ACC112 (cell line): ENCODE results near the gene NBPF6.
A peak's percentile ranks its signal among the peaks of the same experiment; 100 is the strongest.
"Not testable (repeated sequence)": the region's sequence is repeated elsewhere in the genome, so short reads cannot be mapped to it uniquely, and the experiment has no call there.

Experiments
- H2AFZ ChIP-seq: fragments of 200-600 bp; sonication (generic); one replicate; pipeline ENCODE4 v1.6.0; 2017; ENCODE audit warnings: antibody characterized with exemption, low read length; ENCODE audit not compliant: unreplicated experiment
- H3K27ac ChIP-seq: fragments of 200-600 bp; sonication (generic); 2 replicates; pipeline ENCODE4 v1.5.1; 2014; ENCODE audit warnings: low read depth, mild to moderate bottlenecking, antibody characterized with exemption, low read length, moderate library complexity
- H3K27me3 ChIP-seq: fragments of 200-600 bp; sonication (generic); 2 replicates; pipeline ENCODE4 v1.6.1; 2014; ENCODE audit warnings: mild to moderate bottlenecking, antibody characterized with exemption, low read length, moderate library complexity, mixed read lengths; ENCODE audit not compliant: insufficient read depth
- H3K36me3 ChIP-seq: fragments of 200-600 bp; sonication (generic); 2 replicates; pipeline ENCODE4 v1.6.1; 2016; ENCODE audit warnings: mild to moderate bottlenecking, antibody characterized with exemption, low read length, moderate library complexity, mixed read lengths; ENCODE audit not compliant: insufficient read depth
- H3K4me1 ChIP-seq: fragments of 200-600 bp; sonication (generic); one replicate; pipeline ENCODE4 v1.6.1; 2016; ENCODE audit warnings: low read length, mixed read lengths; ENCODE audit not compliant: insufficient read depth, unreplicated experiment, control insufficient read depth
- H3K4me3 ChIP-seq: fragments of 200-600 bp; sonication (generic); 2 replicates; pipeline ENCODE4 v1.5.1; 2014; ENCODE audit warnings: mild to moderate bottlenecking, low read depth, low read length
- H3K79me2 ChIP-seq: fragments of 200-600 bp; sonication (generic); one replicate; pipeline ENCODE4 v1.6.0; 2016; ENCODE audit warnings: low read length; ENCODE audit not compliant: control insufficient read depth, unreplicated experiment, insufficient read depth

Gene NBPF6

GRCh38 chr1:108496856-108497255 is 46.7 kb downstream of the NBPF6 start:
- H3K36me3 ChIP-seq, H3K4me1 ChIP-seq, H3K4me3 ChIP-seq, H3K27me3 ChIP-seq, H3K79me2 ChIP-seq, H3K27ac ChIP-seq, H2AFZ ChIP-seq: not testable (repeated sequence)

GRCh38 chr1:108502138-108502537 is 52.0 kb downstream of the NBPF6 start:
- Histone ChIP-seq H3K79me2 (no peaks in the 10 kb centered on the region), H3K27ac (peak overlapping the region; percentile 75), H3K4me3 (no peak overlapping the region), H3K4me1 (peaks cover 14% of the 10 kb centered on the region), H3K36me3 (no peaks in the 10 kb centered on the region), H2AFZ (peak overlapping the region; percentile 81), H3K27me3 (no peaks in the 10 kb centered on the region)

- peak overlapping the region; percentile 36; the same call in 1 of the 2 replicates for H3K4me3 ChIP-seq
- H3K79me2 ChIP-seq = no peaks in the 10 kb centered on the region
- H2AFZ ChIP-seq = peak overlapping the region; percentile 81
- peaks cover 14% of the 10 kb centered on the region for H3K4me1 ChIP-seq
- no peaks in the 10 kb centered on the region for H3K27me3 ChIP-seq
- H3K36me3 ChIP-seq = no peaks in the 10 kb centered on the region
- H3K27ac ChIP-seq = peak overlapping the region; percentile 75
Observed at GRCh38 chr1:108502624-108503023, 52.5 kb downstream of the NBPF6 start.

GRCh38 chr1:108503062-108503733 is 53.1 kb downstream of the NBPF6 start:
- peak overlapping the region; percentile 81 for H2AFZ ChIP-seq
- H3K27ac ChIP-seq = peak overlapping the region; percentile 75
- H3K4me1 ChIP-seq = peaks cover 14% of the 10 kb centered on the region
- no peaks in the 10 kb centered on the region for H3K79me2 ChIP-seq
- H3K27me3 ChIP-seq = no peaks in the 10 kb centered on the region
- H3K36me3 ChIP-seq = no peaks in the 10 kb centered on the region
- peak overlapping the region; percentile 36; the same call in 1 of the 2 replicates for H3K4me3 ChIP-seq

GRCh38 chr1:108504447-108504846 is 54.3 kb downstream of the NBPF6 start:
- Histone ChIP-seq H3K27ac (no peak overlapping the region), H3K27me3 (no peaks in the 10 kb centered on the region), H3K79me2 (no peaks in the 10 kb centered on the region)

GRCh38 chr1:108505763-108506070 is 55.6 kb downstream of the NBPF6 start:
- H3K79me2 ChIP-seq = no peaks in the 10 kb centered on the region
- no peak overlapping the region for H2AFZ ChIP-seq
- no peak overlapping the region for H3K27ac ChIP-seq
- no peaks in the 10 kb centered on the region for H3K36me3 ChIP-seq
- peaks cover 14% of the 10 kb centered on the region for H3K4me1 ChIP-seq
- H3K27me3 ChIP-seq = no peaks in the 10 kb centered on the region
- no peak overlapping the region for H3K4me3 ChIP-seq

More at GRCh38 chr1:108504447-108504846, 54.3 kb downstream of the NBPF6 start:
- peaks cover 14% of the 10 kb centered on the region for H3K4me1 ChIP-seq
- no peak overlapping the region for H3K4me3 ChIP-seq
- no peaks in the 10 kb centered on the region for H3K36me3 ChIP-seq
- no peak overlapping the region for H2AFZ ChIP-seq

GRCh38 chr1:108511764-108512163 is 61.6 kb downstream of the NBPF6 start:
- H3K4me1 ChIP-seq = no peaks in the 10 kb centered on the region
- no peaks in the 10 kb centered on the region for H3K36me3 ChIP-seq
- H3K27ac ChIP-seq = no peak overlapping the region
- no peaks in the 10 kb centered on the region for H3K27me3 ChIP-seq
- H2AFZ ChIP-seq = no peak overlapping the region
- H3K4me3 ChIP-seq = no peak overlapping the region
- no peaks in the 10 kb centered on the region for H3K79me2 ChIP-seq

- H3K27ac ChIP-seq = no peak overlapping the region
- no peaks in the 10 kb centered on the region for H3K36me3 ChIP-seq
- H3K4me3 ChIP-seq = no peak overlapping the region
- H3K79me2 ChIP-seq = no peaks in the 10 kb centered on the region
- no peak overlapping the region for H2AFZ ChIP-seq
- no peaks in the 10 kb centered on the region for H3K4me1 ChIP-seq
- no peaks in the 10 kb centered on the region for H3K27me3 ChIP-seq
Observed at GRCh38 chr1:108512239-108513043, 62.3 kb downstream of the NBPF6 start.

- Histone ChIP-seq H3K4me3 (no peak overlapping the region), H3K27ac (no peak overlapping the region), H3K79me2 (no peaks in the 10 kb centered on the region), H3K4me1 (no peaks in the 10 kb centered on the region), H2AFZ (no peak overlapping the region), H3K36me3 (no peaks in the 10 kb centered on the region), H3K27me3 (no peaks in the 10 kb centered on the region)
Observed at GRCh38 chr1:108513044-108513415, 62.9 kb downstream of the NBPF6 start.

GRCh38 chr1:108513914-108514313 is 63.8 kb downstream of the NBPF6 start:
- H3K79me2 ChIP-seq, H2AFZ ChIP-seq, H3K27me3 ChIP-seq, H3K4me3 ChIP-seq, H3K4me1 ChIP-seq, H3K27ac ChIP-seq, H3K36me3 ChIP-seq: not testable (repeated sequence)

GRCh38 chr1:108517301-108517897 is 67.3 kb downstream of the NBPF6 start:
- H3K4me1 ChIP-seq, H3K36me3 ChIP-seq, H2AFZ ChIP-seq, H3K27ac ChIP-seq, H3K4me3 ChIP-seq, H3K79me2 ChIP-seq: not testable (repeated sequence)
- peaks cover 23% of the 10 kb centered on the region; the same call in 1 of the 2 replicates for H3K27me3 ChIP-seq
